ENCODE data around the gene CLDN9.

CLDN9 gene

GRCh38 chr16:2974319-2975056 lies 38.2 kb upstream of the CLDN9 start:
- DNase-seq: no peak

GRCh38 chr16:2975161-2975795 lies 37.4 kb upstream of the CLDN9 start:
- no peak for DNase-seq

GRCh38 chr16:2976201-2976600 lies 36.5 kb upstream of the CLDN9 start:
- no peak for DNase-seq

GRCh38 chr16:2976673-2977072 lies 36.0 kb upstream of the CLDN9 start:
- no peak for DNase-seq

- DNase-seq: no peak
Measured at GRCh38 chr16:2977440-2977839, 35.3 kb upstream of the CLDN9 start.

- no peak for DNase-seq
Measured at GRCh38 chr16:2979669-2980226, 33.0 kb upstream of the CLDN9 start.

- DNase-seq: peak in 1 of 2 experiments; percentile 70
Measured at GRCh38 chr16:2980227-2981176, 32.2 kb upstream of the CLDN9 start, which contains the start of gene PKMYT1. Gene PKMYT1 (minus strand): TSS chr16:2980446. CDS start chr16:2979657, 789 bp downstream.

GRCh38 chr16:2981177-2981898 lies 31.4 kb upstream of the CLDN9 start:
- no peak for DNase-seq

GRCh38 chr16:2981899-2982250 lies 30.8 kb upstream of the CLDN9 start:
- no peak for DNase-seq

GRCh38 chr16:2982402-2982801 lies 30.3 kb upstream of the CLDN9 start:
- DNase-seq: no peak

GRCh38 chr16:2983706-2984136 lies 29.0 kb upstream of the CLDN9 start:
- DNase-seq: peak in 1 of 2 experiments; percentile 22

- DNase-seq: no peak
Measured at GRCh38 chr16:2985462-2985861, 27.3 kb upstream of the CLDN9 start.

- DNase-seq: peak; percentile 65 to 78
Measured at GRCh38 chr16:2985893-2986355, 26.8 kb upstream of the CLDN9 start.

GRCh38 chr16:2986623-2987188 lies 26.0 kb upstream of the CLDN9 start:
- DNase-seq: no peak

- DNase-seq: no peak
Measured at GRCh38 chr16:2987286-2987685, 25.4 kb upstream of the CLDN9 start.

- DNase-seq: no peak
Measured at GRCh38 chr16:2987833-2988232, 24.9 kb upstream of the CLDN9 start.

GRCh38 chr16:2988590-2989099 lies 24.1 kb upstream of the CLDN9 start:
- DNase-seq: no peak

GRCh38 chr16:2990891-2991290 lies 21.8 kb upstream of the CLDN9 start:
- no peak for DNase-seq

GRCh38 chr16:2991566-2992261 lies 21.0 kb upstream of the CLDN9 start:
- DNase-seq: no peak

- no peak for DNase-seq
Measured at GRCh38 chr16:2992383-2993081, 20.2 kb upstream of the CLDN9 start.
